Cardiac muscle cell (in vitro differentiated cells and primary cell): ENCODE measurements around the gene HTR1B. TPM values are rescaled to one million over a fixed set of nuclear protein-coding genes. Genes with fewer than 3 reads are reported as not detected.
A peak's percentile ranks its signal among the peaks of the same experiment; 100 is the strongest.

Experiments
- DNase-seq, 2 donors: peaks; one replicate each; pipeline versions ENCODE4 v3.0.0 to v3.0.0-alpha.2; 2010 to 2017; ENCODE audit warnings: low read depth in 1 of 2, low spot score in 1 of 2
- H3K27ac ChIP-seq: fragments of 200-600 bp; sonication (generic); 2 replicates; pipeline ENCODE4 v1.5.1; 2016
- H3K27me3 ChIP-seq: fragments of 200-600 bp; sonication (generic); 2 replicates; pipeline ENCODE4 v1.6.0; 2016; ENCODE audit warnings: control low read depth
- H3K36me3 ChIP-seq: fragments of 200-600 bp; sonication (generic); 2 replicates; pipeline ENCODE4 v1.5.1; 2016; ENCODE audit warnings: control low read depth
- H3K4me1 ChIP-seq: fragments of 200-600 bp; sonication (generic); 2 replicates; pipeline ENCODE4 v1.8.1; 2017; ENCODE audit warnings: low read depth, mild to moderate bottlenecking, mixed run types
- H3K4me3 ChIP-seq: fragments of 200-600 bp; sonication (generic); 2 replicates; pipeline ENCODE4 v1.5.1; 2016; ENCODE audit warnings: mild to moderate bottlenecking
- H3K9me3 ChIP-seq: fragments of 200-600 bp; sonication (generic); 2 replicates; pipeline ENCODE4 v1.5.1; 2017; ENCODE audit warnings: low read depth, mild to moderate bottlenecking, control low read depth
- CTCF ChIP-seq: IDR thresholded peaks from 2 replicates; pipeline ENCODE4 v1.5.1; 2012; ENCODE audit warnings: low read depth, mild to moderate bottlenecking, low read length
- polyA plus RNA-seq: library from polyadenylated mRNA; unstranded; fragments of >200 nt; fragmentation: Nextera tagmentation; extraction: Ambion mirVana; gene quantifications from 2 replicates; pipeline ENCODE4 v1.2.1, GENCODE V29; 2016
- total RNA-seq: library from RNA; depleted of rRNA; stranded (reverse); fragments of >200 nt; gene quantifications from 2 replicates; pipeline ENCODE4 v1.2.3, GENCODE V29; 2016

Gene HTR1B
- total and polyA plus RNA-seq, 2 experiments from 2014 or later: 0.97 to 6.4 TPM

GRCh38 chr6:77462359-77463307 is 658 bp downstream of the HTR1B start:
- peak; percentile 57 to 58 for DNase-seq
- H3K27ac ChIP-seq: no peak overlapping the region
- peak; percentile 64 for TF ChIP-seq CTCF
- no peaks in the 10 kb centered on the region for H3K9me3 ChIP-seq
- peaks cover 7% of the 10 kb centered on the region for H3K4me1 ChIP-seq
- H3K36me3 ChIP-seq: no peaks in the 10 kb centered on the region
- peaks cover 27% of the 10 kb centered on the region for H3K27me3 ChIP-seq
- H3K4me3 ChIP-seq: peak overlapping the region; percentile 67

- Histone ChIP-seq H3K4me1 (peaks cover 10% of the 10 kb centered on the region), H3K9me3 (no peaks in the 10 kb centered on the region), H3K27me3 (peaks cover 21% of the 10 kb centered on the region), H3K4me3 (peak overlapping the region; percentile 67), H3K27ac (no peak overlapping the region), H3K36me3 (no peaks in the 10 kb centered on the region)
- peak in 1 of 2 donors; percentile 9 for DNase-seq
- TF ChIP-seq CTCF: no peak
Measured at GRCh38 chr6:77461796-77462195, 1.5 kb downstream of the HTR1B start.

- H3K27ac ChIP-seq: no peak overlapping the region
- H3K4me1 ChIP-seq: peaks cover 10% of the 10 kb centered on the region
- H3K4me3 ChIP-seq: no peak overlapping the region
- H3K27me3 ChIP-seq: peaks cover 7% of the 10 kb centered on the region
- DNase-seq: no peak
- no peaks in the 10 kb centered on the region for H3K9me3 ChIP-seq
- no peak for TF ChIP-seq CTCF
- H3K36me3 ChIP-seq: no peaks in the 10 kb centered on the region
Measured at GRCh38 chr6:77458421-77458820, 4.9 kb downstream of the HTR1B start.

GRCh38 chr6:77457720-77458349 is 5.5 kb downstream of the HTR1B start:
- Histone ChIP-seq H3K4me3 (no peak overlapping the region), H3K27ac (no peak overlapping the region), H3K36me3 (no peaks in the 10 kb centered on the region), H3K27me3 (peaks cover 1% of the 10 kb centered on the region), H3K4me1 (peaks cover 10% of the 10 kb centered on the region), H3K9me3 (no peaks in the 10 kb centered on the region)
- TF ChIP-seq CTCF: peak; percentile 70
- DNase-seq: peak; percentile 87 to 97

GRCh38 chr6:77456531-77457248 is 6.6 kb downstream of the HTR1B start:
- H3K36me3 ChIP-seq: no peaks in the 10 kb centered on the region
- H3K9me3 ChIP-seq: no peaks in the 10 kb centered on the region
- peaks cover 10% of the 10 kb centered on the region for H3K4me1 ChIP-seq
- no peak overlapping the region for H3K27ac ChIP-seq
- no peak for TF ChIP-seq CTCF
- H3K4me3 ChIP-seq: no peak overlapping the region
- peak in 1 of 2 donors; percentile 98 for DNase-seq
- no peaks in the 10 kb centered on the region for H3K27me3 ChIP-seq
